AG08395 (cell line): Measurements from ENCODE around the gene ATXN10.

Source experiments
- DNase-seq: peaks from one replicate; pipeline ENCODE4 v3.0.0; 2012; ENCODE audit warnings: mixed read lengths, low spot score

ATXN10 gene

GRCh38 chr22:45891996-45892621 is 220.5 kb downstream of the ATXN10 start:
- no peak for DNase-seq

DNA sequence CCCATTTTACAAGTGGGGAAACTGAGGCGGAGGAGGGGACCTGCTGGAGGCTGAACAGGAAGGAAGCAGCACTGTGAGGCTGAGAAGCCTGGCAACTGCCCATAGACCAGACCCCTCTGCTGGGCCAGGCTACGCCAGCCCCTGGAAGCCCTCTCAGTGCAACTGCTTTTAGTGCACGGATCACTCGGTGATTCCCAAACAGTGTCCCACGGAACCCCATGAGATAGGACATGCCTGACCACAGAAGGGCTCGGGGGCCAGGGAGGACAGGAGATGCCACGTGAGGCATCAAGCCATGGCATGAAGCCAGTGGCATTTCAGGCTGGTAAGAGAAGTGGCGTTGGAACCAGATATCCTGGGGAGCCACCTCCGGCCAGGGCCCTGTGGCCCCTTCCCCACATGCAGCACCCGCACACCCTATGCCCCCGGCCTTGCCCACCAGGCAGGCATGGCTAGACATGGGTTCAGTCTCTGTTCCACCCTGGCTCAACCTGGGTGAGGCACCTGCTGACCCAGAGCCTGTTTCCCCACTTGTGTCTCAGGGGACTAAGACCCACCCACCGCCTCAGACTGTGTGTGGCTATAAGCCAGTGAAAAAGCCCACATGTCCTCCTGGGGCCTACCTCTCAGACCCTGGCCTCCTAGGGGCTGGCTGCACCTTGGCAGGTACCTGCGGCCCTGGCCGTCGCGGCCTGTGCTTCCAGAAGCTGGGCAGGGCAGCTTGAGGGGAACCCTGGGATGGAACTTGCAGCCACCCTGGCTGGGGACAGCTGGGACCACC is 221.2 kb downstream of the ATXN10 start:
- DNase-seq: no peak

DNA sequence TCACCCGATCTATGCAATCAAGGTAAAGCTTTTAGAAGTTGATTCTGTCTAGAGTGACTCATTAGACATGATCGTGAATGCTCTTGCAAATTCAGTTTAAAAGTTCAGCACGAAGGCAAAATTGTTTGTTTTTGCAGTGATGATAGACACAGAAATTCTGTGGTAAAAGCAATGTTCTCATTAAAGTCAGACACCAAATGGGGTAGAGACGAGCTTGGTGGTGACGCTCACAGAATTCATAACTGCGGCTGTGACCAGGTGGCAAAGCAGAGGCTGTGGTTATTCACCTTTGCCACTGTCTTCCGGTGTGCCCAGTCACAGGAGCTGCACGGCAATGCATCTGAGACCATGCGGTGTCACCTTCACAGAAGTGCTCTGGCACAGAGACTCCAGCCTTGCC is 221.9 kb downstream of the ATXN10 start:
- no peak for DNase-seq
